HG02759 (cell line): ENCODE measurements around the gene KCNK17.
A peak's percentile ranks its signal among the peaks of the same experiment; 100 is the strongest.

ENCODE experiments used
- ATAC-seq: cut with Tn5 transposase; IDR thresholded peaks from one replicate; pipeline ENCODE4 v1.9.1; 2021; ENCODE audit warnings: mild to moderate bottlenecking, moderate library complexity; ENCODE audit not compliant: unreplicated experiment

The KCNK17 gene

GRCh38 chr6:39338397-39338796, 24.2 kb upstream of the KCNK17 start:
- ATAC-seq = no peak

GRCh38 chr6:39335780-39336545, 21.7 kb upstream of the KCNK17 start:
- ATAC-seq = peak; percentile 54

- ATAC-seq = no peak
Observed at GRCh38 chr6:39333644-39334438, 19.6 kb upstream of the KCNK17 start.

GRCh38 chr6:39330476-39330875, 16.3 kb upstream of the KCNK17 start:
- ATAC-seq = no peak

- ATAC-seq = peak; percentile 57
Observed at GRCh38 chr6:39330057-39330456, 15.8 kb upstream of the KCNK17 start.

GRCh38 chr6:39328066-39328465, 13.8 kb upstream of the KCNK17 start:
- ATAC-seq = no peak

- no peak for ATAC-seq
Observed at GRCh38 chr6:39327507-39327906, 13.3 kb upstream of the KCNK17 start.

- ATAC-seq = no peak
Observed at GRCh38 chr6:39322306-39322850, 8.2 kb upstream of the KCNK17 start, which contains the start of gene KCNK16. Gene KCNK16, minus strand, starts transcription at chr6:39322702. Its CDS starts 162 bp downstream, at chr6:39322540.

GRCh38 chr6:39321761-39322160, 7.5 kb upstream of the KCNK17 start:
- ATAC-seq = no peak

- no peak for ATAC-seq
Observed at GRCh38 chr6:39320363-39320984, 6.3 kb upstream of the KCNK17 start.

GRCh38 chr6:39319621-39320362, 5.6 kb upstream of the KCNK17 start:
- ATAC-seq = no peak

GRCh38 chr6:39317256-39317655, 3.0 kb upstream of the KCNK17 start:
- ATAC-seq = no peak

- ATAC-seq = no peak
Observed at GRCh38 chr6:39313526-39314272, 520 bp downstream of the KCNK17 start.

- no peak for ATAC-seq
Observed at GRCh38 chr6:39312912-39313525, 1.2 kb downstream of the KCNK17 start.

GRCh38 chr6:39310542-39310941, 3.7 kb downstream of the KCNK17 start:
- no peak for ATAC-seq

GRCh38 chr6:39309942-39310531, 4.2 kb downstream of the KCNK17 start:
- no peak for ATAC-seq

GRCh38 chr6:39307462-39307861, 6.8 kb downstream of the KCNK17 start:
- no peak for ATAC-seq

- ATAC-seq = no peak
Observed at GRCh38 chr6:39304951-39305350, 9.3 kb downstream of the KCNK17 start.
